ENCODE results near the gene LRTM2. TPM values are rescaled to one million over a fixed set of nuclear protein-coding genes. Genes with fewer than 3 reads are reported as not detected.

Gene LRTM2
- total RNA-seq, 2 donors from 2014 or later: not detected

DNA sequence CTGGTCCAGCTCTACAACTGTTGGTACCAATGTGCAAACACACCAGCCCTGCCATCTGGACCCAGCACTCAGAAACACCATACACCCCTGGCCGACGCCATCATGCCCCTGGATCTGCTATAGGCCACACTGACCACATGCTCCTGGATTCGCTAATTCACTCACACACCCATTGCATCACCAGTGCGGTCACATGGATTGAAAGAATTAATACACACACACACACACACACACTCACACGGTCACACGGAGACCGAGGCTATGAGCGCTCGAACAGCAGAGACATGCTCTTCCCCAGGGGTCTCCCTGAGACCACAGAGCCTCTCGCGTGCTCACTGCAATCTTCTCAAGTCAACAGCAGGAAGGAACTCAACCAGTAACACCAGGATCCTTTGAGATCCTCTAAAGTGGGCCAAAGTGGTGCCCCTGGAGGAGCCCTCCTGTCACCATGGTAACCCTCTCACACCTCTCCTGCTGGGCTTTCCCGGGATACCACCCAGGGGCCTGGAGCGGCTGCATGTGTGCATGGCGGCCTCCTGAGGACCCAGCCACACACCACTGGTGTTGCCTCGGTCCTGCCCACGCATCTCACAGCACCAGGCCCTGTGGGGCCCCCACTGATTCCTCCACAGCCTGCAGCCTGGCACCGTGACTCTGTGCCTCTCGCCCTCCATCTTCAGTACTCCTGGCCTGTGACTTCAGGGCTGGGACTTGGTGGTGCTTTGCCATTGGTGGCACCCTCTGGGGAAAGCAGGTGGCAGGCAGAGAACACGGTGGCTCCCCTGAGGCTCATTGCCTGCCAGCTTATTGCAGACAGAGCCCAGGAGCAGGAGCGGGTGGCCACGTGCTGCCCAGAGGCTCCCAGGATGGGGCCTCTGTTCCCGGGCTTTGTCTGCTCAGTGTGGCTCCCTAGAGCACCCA is 15.1 kb downstream of the LRTM2 start:
- Mint-ChIP-seq H3K27me3 (peaks cover 5 to 11% of the 10 kb centered on the region in 2 donors), H3K36me3 (no peaks in the 10 kb centered on the region), H3K27ac (no peak overlapping the region), H3K4me1 (ENCODE audit: low read depth in 2 of 2) (no peaks in the 10 kb centered on the region), H3K4me3 (no peak overlapping the region), H3K9me3 (no peaks in the 10 kb centered on the region)
- ATAC-seq (no peak), DNase-seq (ENCODE audit: low spot score) (no peak)

DNA sequence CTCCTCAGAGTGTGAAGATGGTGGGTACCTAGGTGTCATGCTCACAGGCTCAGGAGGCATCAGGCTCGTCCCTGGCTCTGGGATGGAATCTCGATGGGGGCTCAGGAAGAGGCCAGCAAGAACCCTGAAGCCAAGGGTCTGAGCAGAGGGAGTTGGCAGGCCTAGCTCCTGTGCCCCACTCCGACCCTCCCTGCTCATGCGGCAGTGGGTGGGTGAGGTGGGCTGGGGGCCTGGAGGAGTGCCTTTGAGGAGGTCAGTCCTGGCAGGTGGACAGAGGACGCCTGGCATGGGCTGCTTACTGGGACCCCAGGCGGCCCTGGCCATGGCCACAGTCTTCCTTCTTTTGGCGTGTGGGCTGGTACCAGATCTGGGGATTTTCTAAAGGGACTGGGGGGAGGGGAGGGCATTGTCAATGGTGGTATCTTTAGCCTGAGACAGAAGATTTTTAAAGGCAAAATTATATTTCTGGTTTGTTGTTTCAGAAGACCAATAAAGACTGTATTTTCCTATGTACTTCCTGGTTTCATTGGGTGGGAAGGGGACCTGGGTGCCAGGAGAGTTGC is 16.0 kb downstream of the LRTM2 start:
- ATAC-seq (no peak), DNase-seq (ENCODE audit: low spot score) (no peak)
- Mint-ChIP-seq H3K9me3 (no peaks in the 10 kb centered on the region), H3K4me1 (ENCODE audit: low read depth in 2 of 2) (no peaks in the 10 kb centered on the region), H3K4me3 (no peak overlapping the region), H3K27ac (no peak overlapping the region), H3K36me3 (no peaks in the 10 kb centered on the region), H3K27me3 (peaks cover 5 to 7% of the 10 kb centered on the region in 2 donors)

DNA sequence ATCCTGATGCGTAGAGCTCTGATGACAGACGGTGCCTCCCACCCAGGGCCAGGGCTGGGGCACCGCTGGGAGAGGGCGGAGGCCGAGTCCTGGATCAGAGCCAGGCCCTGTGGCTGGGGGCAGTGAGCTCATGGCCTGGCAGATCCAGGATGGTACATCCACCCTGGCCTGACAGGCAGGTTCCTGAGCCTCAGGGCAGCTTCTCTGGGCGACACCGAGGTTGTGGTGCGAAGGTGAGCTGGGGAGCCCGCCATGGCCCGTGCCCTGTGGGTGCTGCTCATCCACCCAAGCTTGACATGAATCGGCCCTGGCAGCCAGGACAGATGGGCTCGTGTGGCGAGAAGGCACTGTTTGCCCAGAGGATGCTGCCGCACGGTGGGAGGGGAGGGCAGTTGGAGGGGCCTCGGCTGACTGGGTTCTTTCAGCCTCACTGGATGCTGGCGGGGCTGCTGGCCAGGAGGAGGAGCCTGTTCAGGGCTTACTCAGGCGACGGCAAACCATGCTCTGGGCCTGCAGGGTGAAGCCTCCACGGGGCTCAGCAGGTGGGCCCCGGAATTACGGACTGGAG is 16.6 kb downstream of the LRTM2 start:
- no peak for ATAC-seq
- H3K27ac Mint-ChIP-seq: no peak overlapping the region

DNA sequence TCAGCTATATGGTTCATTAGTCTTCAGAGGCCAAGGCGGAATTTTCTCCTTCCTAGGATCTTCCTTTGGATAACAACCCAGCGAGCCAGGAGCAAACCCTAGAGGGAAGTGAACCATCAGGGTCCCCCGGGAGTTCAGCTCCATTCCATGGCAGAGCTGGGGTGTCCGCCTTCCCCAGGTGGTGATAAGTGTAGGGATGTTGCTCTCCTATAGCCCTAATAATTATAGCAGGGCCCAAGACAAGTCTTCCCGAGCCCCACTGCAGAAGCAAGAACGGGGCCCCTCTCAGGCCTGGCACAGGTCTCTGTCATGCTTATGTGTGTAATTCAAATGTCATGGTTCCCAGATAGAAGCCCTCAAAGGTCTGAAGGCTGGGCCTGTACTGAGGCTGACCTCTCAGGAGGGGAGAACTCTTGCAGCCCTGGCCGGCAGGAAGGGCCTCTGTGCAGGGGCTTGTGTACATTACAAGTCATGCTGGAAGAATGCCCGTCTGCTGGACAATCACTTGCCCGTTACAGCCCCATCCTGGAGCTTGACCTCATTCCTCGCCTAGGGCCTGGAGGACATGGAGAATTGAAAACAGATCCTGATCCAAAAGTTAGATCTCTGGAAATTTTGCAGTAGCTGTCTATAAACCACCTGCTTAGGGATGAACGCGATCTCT is 17.3 kb downstream of the LRTM2 start:
- no peak for DNase-seq (ENCODE audit: low spot score)
- Mint-ChIP-seq H3K27me3 (peaks cover 0 to 5% of the 10 kb centered on the region in 2 donors), H3K27ac (no peak overlapping the region), H3K36me3 (no peaks in the 10 kb centered on the region), H3K9me3 (no peaks in the 10 kb centered on the region), H3K4me1 (ENCODE audit: low read depth in 2 of 2) (peaks cover 0 to 2% of the 10 kb centered on the region in 2 donors), H3K4me3 (no peak overlapping the region)
- ATAC-seq: peak in 1 of 2 donors; percentile 25

More for the DNA sequence above, 16.6 kb downstream of the LRTM2 start:
- Mint-ChIP-seq H3K4me3 (no peak overlapping the region), H3K4me1 (ENCODE audit: low read depth in 2 of 2) (peaks cover 0 to 1% of the 10 kb centered on the region in 2 donors), H3K36me3 (no peaks in the 10 kb centered on the region), H3K9me3 (no peaks in the 10 kb centered on the region), H3K27me3 (peaks cover 4 to 5% of the 10 kb centered on the region in 2 donors)
- no peak for DNase-seq (ENCODE audit: low spot score)

DNA sequence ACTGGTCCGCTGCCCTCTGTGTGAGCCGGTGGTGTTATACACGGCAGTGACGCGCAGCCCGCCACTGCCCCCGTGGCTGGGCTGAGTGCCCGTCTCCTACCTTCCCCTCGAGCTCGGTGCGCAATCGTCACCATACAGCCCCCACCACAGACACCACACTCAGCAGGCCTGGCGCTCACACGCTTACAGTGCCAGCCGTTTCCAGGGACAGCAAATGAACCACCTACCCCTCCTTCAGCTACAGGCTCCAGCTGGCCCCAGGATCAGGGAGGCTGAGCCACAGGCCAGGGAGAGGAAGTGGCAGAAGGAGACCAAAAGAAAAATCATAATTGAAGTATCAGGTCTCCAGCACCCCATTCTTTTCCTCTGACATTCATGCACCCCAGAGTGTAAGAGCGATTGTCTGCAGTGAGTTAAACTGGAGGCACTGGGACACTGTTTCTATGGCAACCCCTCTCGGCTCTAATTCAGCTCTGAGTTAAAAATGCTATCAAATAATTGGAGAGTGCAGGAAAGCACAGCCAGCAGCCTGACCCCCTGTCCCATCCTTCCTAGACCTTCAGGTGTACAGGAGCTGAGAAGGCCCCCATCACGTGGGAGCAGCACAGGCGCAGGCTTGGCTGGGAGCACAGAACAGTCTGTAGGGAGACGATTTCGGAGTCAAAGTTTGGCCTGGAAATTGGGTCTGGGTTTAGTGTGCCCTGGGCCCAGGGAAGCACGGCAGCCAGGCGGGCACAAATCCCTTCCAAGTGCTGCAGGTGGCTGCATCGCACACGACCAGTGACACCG is 18.0 kb downstream of the LRTM2 start:
- Mint-ChIP-seq H3K4me3 (no peak overlapping the region), H3K27ac (no peak overlapping the region), H3K4me1 (ENCODE audit: low read depth in 2 of 2) (peaks cover 0 to 2% of the 10 kb centered on the region in 2 donors), H3K9me3 (no peaks in the 10 kb centered on the region), H3K36me3 (no peaks in the 10 kb centered on the region), H3K27me3 (peaks cover 2% of the 10 kb centered on the region in 2 donors)
- no peak for DNase-seq (ENCODE audit: low spot score)
- no peak for ATAC-seq

DNA sequence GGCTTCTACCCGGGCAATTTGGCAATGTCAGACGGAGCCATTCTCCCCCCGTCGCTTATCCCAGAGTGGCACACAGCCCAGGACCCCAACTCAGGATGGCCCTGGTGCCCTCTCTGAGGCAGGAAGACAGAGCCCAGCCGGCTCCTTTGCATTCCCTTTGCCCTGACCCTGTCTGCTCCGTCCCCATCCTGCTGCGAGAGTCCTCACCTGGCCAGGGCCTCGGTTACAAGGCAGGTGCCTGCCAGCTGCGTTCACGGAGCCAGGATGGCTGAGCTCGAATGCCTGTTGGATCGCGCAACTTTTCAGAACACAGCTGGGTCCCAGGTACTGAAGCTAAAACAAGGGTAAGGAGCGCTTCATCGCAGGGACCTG is 18.6 kb downstream of the LRTM2 start:
- Mint-ChIP-seq H3K4me3 (no peak overlapping the region), H3K4me1 (ENCODE audit: low read depth in 2 of 2) (peaks cover 0 to 2% of the 10 kb centered on the region in 2 donors), H3K36me3 (no peaks in the 10 kb centered on the region), H3K9me3 (no peaks in the 10 kb centered on the region), H3K27me3 (peaks cover 0 to 4% of the 10 kb centered on the region in 2 donors), H3K27ac (no peak overlapping the region)
- no peak for DNase-seq (ENCODE audit: low spot score)
- ATAC-seq: no peak

DNA sequence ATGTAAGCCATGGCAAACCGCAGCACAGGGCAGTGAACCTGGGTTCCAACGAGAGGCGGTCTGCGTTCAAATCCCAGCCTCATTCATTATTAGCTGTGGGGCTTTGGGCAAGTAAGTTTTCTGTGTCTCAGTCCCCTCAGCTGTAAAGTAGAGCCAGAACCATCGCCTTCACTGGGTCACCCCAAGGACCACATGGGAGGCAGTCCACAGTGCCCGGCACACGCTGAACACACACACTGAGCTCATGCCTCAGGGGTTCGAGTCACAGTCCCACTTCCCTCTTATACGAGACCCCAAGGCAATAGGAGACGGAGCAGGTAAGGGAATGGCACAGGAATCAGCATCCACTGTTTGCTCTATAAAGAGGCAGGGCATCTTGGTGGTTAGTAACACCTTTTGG is 19.1 kb downstream of the LRTM2 start:
- H3K27me3 Mint-ChIP-seq: peaks cover 0 to 5% of the 10 kb centered on the region in 2 donors
- DNase-seq (ENCODE audit: low spot score) (no peak), ATAC-seq (no peak)
- no peak overlapping the region for H3K4me3 Mint-ChIP-seq
- H3K36me3 Mint-ChIP-seq: no peaks in the 10 kb centered on the region
- H3K9me3 Mint-ChIP-seq: no peaks in the 10 kb centered on the region
- H3K4me1 Mint-ChIP-seq (ENCODE audit: low read depth in 2 of 2): peaks cover 0 to 2% of the 10 kb centered on the region in 2 donors
- no peak overlapping the region for H3K27ac Mint-ChIP-seq

DNA sequence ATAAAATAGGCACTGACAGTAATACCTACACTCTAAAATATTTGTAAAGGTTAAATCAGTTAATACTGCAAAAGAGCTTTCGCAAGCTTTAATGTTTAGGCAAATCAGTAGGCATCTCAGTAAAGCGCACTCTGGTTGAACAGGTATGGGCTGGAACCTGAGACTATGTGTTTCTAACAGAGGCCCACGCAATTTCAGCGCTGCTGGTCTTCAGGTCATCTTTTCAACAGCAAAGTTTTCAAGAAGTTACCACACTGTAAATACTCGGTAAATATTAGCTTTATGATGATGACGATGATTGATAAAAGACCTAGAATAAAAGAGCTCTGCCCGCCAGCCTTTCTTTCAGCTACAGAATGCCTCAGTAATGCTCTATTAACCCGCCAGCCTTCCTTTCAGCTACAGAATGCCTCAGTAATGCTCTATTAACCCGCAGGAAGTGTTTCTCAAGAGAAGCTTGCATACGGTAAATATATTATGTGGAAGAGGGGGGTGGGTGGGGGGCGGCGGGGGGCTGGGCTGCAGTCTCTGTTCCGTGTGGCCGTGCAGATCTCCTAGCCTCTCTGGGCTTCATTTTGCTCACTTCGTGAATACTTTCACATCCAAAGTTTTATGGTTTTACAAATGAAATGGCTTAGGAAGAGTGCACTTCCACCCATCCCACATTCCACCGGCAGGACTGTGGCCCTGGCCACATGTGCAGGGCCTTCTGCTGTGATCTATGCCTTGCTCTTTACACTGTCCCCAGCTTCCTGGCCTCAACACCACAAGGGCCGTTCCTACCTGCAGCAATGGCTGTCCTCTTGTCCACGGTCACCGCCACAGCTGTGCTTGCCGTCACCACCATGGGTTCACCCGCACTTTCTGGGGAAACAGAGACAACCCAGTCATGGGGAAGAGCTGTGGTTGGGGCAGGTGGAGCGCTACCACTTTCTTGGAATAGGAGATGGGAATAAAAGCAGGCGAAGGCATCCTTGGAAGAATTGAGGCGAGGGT is 19.9 kb downstream of the LRTM2 start:
- Mint-ChIP-seq H3K27ac (no peak overlapping the region), H3K4me1 (ENCODE audit: low read depth in 2 of 2) (peaks cover 0 to 2% of the 10 kb centered on the region in 2 donors), H3K27me3 (peaks cover 0 to 5% of the 10 kb centered on the region in 2 donors), H3K4me3 (no peak overlapping the region), H3K9me3 (no peaks in the 10 kb centered on the region), H3K36me3 (no peaks in the 10 kb centered on the region)
- DNase-seq (ENCODE audit: low spot score): no peak
- ATAC-seq: no peak

DNA sequence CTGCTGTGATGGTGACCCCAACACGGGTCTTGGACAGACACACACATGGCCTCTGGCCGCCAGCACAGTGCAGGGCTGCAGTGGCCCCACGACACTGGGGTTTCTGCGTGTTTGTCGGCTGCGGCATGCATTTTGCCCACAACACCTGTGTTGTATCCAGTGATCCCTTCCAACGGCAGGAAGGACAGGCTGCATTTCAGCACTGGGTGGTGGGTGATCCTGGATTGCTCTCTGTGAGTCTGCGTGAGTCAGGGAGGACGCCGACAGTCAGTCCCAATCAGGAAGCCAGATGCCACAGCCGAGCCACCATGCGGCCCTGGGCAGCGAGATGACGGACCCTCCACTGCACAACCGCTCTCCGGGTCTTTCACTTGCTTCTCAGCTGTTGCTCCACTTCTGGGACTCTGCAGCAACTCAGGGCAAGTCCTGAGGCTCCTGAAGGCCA is 20.6 kb downstream of the LRTM2 start:
- ATAC-seq (no peak), DNase-seq (ENCODE audit: low spot score) (peak; percentile 49)
- no peak overlapping the region for H3K4me3 Mint-ChIP-seq
- H3K27ac Mint-ChIP-seq: peak overlapping the region in 1 of 2 donors; percentile 22
- H3K9me3 Mint-ChIP-seq: no peaks in the 10 kb centered on the region
- H3K36me3 Mint-ChIP-seq: no peaks in the 10 kb centered on the region
- peaks cover 0 to 2% of the 10 kb centered on the region in 2 donors for H3K4me1 Mint-ChIP-seq (ENCODE audit: low read depth in 2 of 2)
- peaks cover 0 to 5% of the 10 kb centered on the region in 2 donors for H3K27me3 Mint-ChIP-seq

DNA sequence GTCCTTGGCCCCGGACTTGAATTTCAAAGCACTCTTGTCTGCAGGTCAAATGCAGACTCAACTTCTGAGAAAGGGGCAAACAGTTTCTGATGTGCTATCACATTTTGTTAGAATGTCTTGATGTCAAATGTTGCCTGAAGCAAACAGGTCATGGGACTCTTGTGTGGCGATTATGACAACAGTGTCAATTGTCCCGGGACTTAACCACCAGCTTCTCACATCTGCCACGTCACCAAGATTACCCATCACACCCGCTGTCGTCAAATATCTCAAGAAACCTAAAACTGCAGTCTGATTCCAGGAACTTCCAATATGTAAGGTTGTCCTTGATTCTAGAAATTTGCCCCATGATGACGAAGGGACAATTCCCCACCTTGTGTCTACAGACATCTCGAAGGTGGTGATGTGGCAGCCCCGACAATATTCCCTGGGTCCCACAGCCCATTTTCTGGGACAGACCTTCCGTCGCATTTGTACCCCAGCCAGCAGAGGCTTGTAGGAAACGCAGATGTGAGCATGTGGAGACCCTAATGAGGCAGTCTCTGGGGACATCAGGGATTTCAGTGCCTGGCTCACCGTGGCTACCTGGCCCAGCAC is 21.3 kb downstream of the LRTM2 start:
- H3K9me3 Mint-ChIP-seq: no peaks in the 10 kb centered on the region
- peaks cover 0 to 5% of the 10 kb centered on the region in 2 donors for H3K27me3 Mint-ChIP-seq
- peak; percentile 15 for DNase-seq (ENCODE audit: low spot score)
- H3K27ac Mint-ChIP-seq: peak overlapping the region; percentile 22 to 70
- no peak overlapping the region for H3K4me3 Mint-ChIP-seq
- ATAC-seq: no peak
- peaks cover 0 to 2% of the 10 kb centered on the region in 2 donors for H3K4me1 Mint-ChIP-seq (ENCODE audit: low read depth in 2 of 2)
- no peaks in the 10 kb centered on the region for H3K36me3 Mint-ChIP-seq

DNA sequence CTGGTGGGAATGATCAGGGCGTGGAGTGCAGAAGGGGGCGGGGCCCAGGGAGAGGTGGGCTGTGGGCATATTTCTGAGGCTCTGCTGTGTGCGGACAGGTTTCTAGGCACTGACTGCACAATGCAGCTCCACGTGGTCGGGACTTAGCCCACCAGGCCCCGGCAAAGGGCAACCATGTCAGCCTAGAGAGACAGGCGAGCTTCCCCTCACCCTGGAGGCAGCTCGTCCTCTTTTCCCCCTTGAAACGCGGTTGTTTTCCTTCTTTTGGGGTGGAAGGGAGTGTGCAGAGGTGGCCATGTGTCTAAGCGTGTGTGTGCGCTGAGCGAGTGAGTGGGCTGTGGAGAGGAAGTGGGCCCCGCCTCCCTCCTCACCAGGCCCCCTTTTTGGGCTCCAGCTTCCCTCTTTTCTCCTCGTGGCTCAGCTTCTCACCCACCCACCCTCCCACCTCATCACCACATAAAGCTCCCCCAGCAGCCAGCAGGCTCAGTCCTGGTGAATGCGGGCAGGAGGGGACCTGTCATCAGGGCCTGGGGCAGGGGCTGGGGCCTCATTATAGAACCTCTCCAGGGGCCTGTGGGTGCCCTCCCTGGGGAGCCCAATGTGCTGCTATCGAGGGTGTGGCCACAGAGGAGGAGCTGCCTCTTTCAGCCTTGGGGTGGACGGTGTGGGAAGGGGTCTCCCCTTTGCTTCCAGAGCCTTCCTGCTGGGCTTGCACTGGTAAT is 22.0 kb downstream of the LRTM2 start:
- DNase-seq (ENCODE audit: low spot score) (no peak), ATAC-seq (no peak)
- H3K4me1 Mint-ChIP-seq (ENCODE audit: low read depth in 2 of 2): peaks cover 0 to 2% of the 10 kb centered on the region in 2 donors
- H3K4me3 Mint-ChIP-seq: no peak overlapping the region
- peak overlapping the region; percentile 22 to 70 for H3K27ac Mint-ChIP-seq
- H3K27me3 Mint-ChIP-seq: peaks cover 0 to 5% of the 10 kb centered on the region in 2 donors
- H3K9me3 Mint-ChIP-seq: no peaks in the 10 kb centered on the region
- H3K36me3 Mint-ChIP-seq: no peaks in the 10 kb centered on the region

All from natural killer cell treated with Interleukin-12 subunit alpha and Interleukin-12 subunit beta and Interleukin-15 and Interleukin-18, amount 100 ng/mL, for 72 hours (primary cell).